K562 (cell line): ENCODE measurements around the gene GABPB2. TPM values are rescaled to one million over a fixed set of nuclear protein-coding genes. Genes with fewer than 3 reads are reported as not detected.

Experiments used
- DLX4 ChIP-seq: fragments of 250-450 bp; sonication (Bioruptor Pico); IDR thresholded peaks from 2 replicates; pipeline ENCODE4 v1.6.1; 2021; ENCODE audit warnings: mild to moderate bottlenecking
- ELF2 ChIP-seq: fragments of 250-450 bp; sonication (Bioruptor Pico); IDR thresholded peaks from 2 replicates; pipeline ENCODE4 v1.5.0; 2021; ENCODE audit warnings: mild to moderate bottlenecking
- FOXK1 ChIP-seq: sonication (generic); formaldehyde crosslinking; IDR thresholded peaks from 2 replicates; pipeline ENCODE4 v1.8.0; 2022; ENCODE audit warnings: missing genetic modification reagents, mild to moderate bottlenecking, borderline replicate concordance
- HLTF ChIP-seq: fragments of 450-650 bp; IDR thresholded peaks from 2 replicates; pipeline ENCODE4 v1.6.1; 2016
- ILK ChIP-seq: fragments of 450-650 bp; IDR thresholded peaks from 2 replicates; pipeline ENCODE4 v1.6.1; 2016; ENCODE audit warnings: missing genetic modification characterization, low read depth, mild to moderate bottlenecking, missing compliant biosample characterization, moderate library complexity, borderline replicate concordance
- LCOR ChIP-seq: sonication (generic); formaldehyde crosslinking; IDR thresholded peaks from 2 replicates; pipeline ENCODE4 v1.8.0; 2022; ENCODE audit warnings: mild to moderate bottlenecking, missing genetic modification reagents
- MYC ChIP-seq, 2 experiments: fragments of 250-450 bp in 1 of 2; sonication (Bioruptor Pico) in 1 of 2; IDR thresholded peaks; 2 replicates each; pipeline versions ENCODE4 v1.5.1 to v1.6.1; 2012 to 2021; ENCODE audit warnings: low read depth in 2 of 2, borderline replicate concordance in 1 of 2, improper control_type of control experiment in 1 of 2, low read length in 1 of 2, mild to moderate bottlenecking in 1 of 2, moderate library complexity in 1 of 2
- NR3C1 ChIP-seq: sonication (generic); formaldehyde crosslinking; IDR thresholded peaks from 2 replicates; pipeline ENCODE4 v1.8.1; 2022; ENCODE audit warnings: missing genetic modification reagents
- POLR2B ChIP-seq: fragments of 450-650 bp; IDR thresholded peaks from 2 replicates; pipeline ENCODE4 v1.6.1; 2018; ENCODE audit warnings: low read depth; ENCODE audit not compliant: partially characterized antibody
- PPARD ChIP-seq: fragments of 250-450 bp; sonication (Bioruptor Pico); IDR thresholded peaks from 2 replicates; pipeline ENCODE4 v1.8.0; 2022; ENCODE audit warnings: inconsistent platforms, mild to moderate bottlenecking, moderate library complexity
- PTTG1 ChIP-seq: fragments of 450-650 bp; IDR thresholded peaks from 2 replicates; pipeline ENCODE4 v1.6.1; 2016; ENCODE audit warnings: low read depth, mild to moderate bottlenecking, missing genetic modification characterization, missing compliant biosample characterization
- RFX1 ChIP-seq: fragments of 450-650 bp; IDR thresholded peaks from 2 replicates; pipeline ENCODE4 v1.6.1; 2016; ENCODE audit warnings: mild to moderate bottlenecking, moderate library complexity
- SAP30 ChIP-seq: fragments of 200-600 bp; sonication (generic); IDR thresholded peaks from 2 replicates; pipeline ENCODE4 v1.6.1; 2012; ENCODE audit warnings: borderline replicate concordance, low read depth, mild to moderate bottlenecking, moderate library complexity, low read length, control low read depth, inconsistent platforms; ENCODE audit not compliant: insufficient read depth, poor library complexity, severe bottlenecking
- TRIM28 ChIP-seq: fragments of 450-650 bp; IDR thresholded peaks from 2 replicates; pipeline ENCODE4 v1.6.1; 2017
- ZBED1 ChIP-seq: IDR thresholded peaks from 2 replicates; pipeline ENCODE4 v1.6.1; 2014
- polyA plus RNA-seq, 8 experiments: library from polyadenylated mRNA; depleted of rRNA in 4 of 8; stranded (reverse) in 5 of 8; unstranded in 3 of 8; fragments of >200 nt; fragmentation: Nextera tagmentation in 2 of 8; fragmentation: Illumina TruSeq in 1 of 8; extraction: Ambion mirVana in 2 of 8; extraction: Trizol in 1 of 8; gene quantifications; 2 replicates each; pipeline versions ENCODE4 v1.2.1 to v1.2.3, GENCODE V29; 2011 to 2014; ENCODE audit warnings: inconsistent platforms in 1 of 8, missing spikeins in 1 of 8
- total RNA-seq, 7 experiments: library from RNA; depleted of rRNA in 6 of 7; stranded (reverse); fragments of >200 nt in 6 of 7; fragmentation: Illumina TruSeq in 2 of 7; extraction: Trizol in 2 of 7; gene quantifications; 2 replicates each; pipeline versions ENCODE4 v1.2.1 to v1.2.3, GENCODE V29; 2011 to 2021; ENCODE audit warnings: low replicate concordance in 1 of 7
- TF ChIP-seq, protein P1 (sequence below): fragments of 450-650 bp; conservative IDR thresholded peaks from 2 replicates; pipeline ENCODE4 v1.6.1; 2016; ENCODE audit warnings: missing genetic modification characterization, low read depth, mild to moderate bottlenecking, control low read depth, missing compliant biosample characterization
- TF ChIP-seq, protein P2 (sequence below): fragments of 200-400 bp; formaldehyde crosslinking; IDR thresholded peaks from 2 replicates; pipeline ENCODE4 v1.6.1; 2017; ENCODE audit warnings: mild to moderate bottlenecking, low read depth, low read length, moderate library complexity
- TF ChIP-seq, protein P3 (sequence below): fragments of 450-650 bp; IDR thresholded peaks from 2 replicates; pipeline ENCODE4 v1.7.1; 2018; ENCODE audit warnings: mild to moderate bottlenecking, low read depth; ENCODE audit not compliant: partially characterized antibody
- TF ChIP-seq, protein P4 (sequence below): fragments of 450-650 bp; formaldehyde crosslinking; IDR thresholded peaks from 2 replicates; pipeline ENCODE4 v1.4.0; 2022; ENCODE audit warnings: mild to moderate bottlenecking, moderate library complexity

Gene GABPB2
- total and polyA plus RNA-seq, 9 of the 15 experiments (the other 6 are each of a cell fraction or from before 2014, with no cell fraction given), result 2.2 to 13.3 (median 6.1) TPM

GRCh38 chr1:151070474-151071276 is at the start of gene GABPB2 (continued):
- TF ChIP-seq, protein P1, sequence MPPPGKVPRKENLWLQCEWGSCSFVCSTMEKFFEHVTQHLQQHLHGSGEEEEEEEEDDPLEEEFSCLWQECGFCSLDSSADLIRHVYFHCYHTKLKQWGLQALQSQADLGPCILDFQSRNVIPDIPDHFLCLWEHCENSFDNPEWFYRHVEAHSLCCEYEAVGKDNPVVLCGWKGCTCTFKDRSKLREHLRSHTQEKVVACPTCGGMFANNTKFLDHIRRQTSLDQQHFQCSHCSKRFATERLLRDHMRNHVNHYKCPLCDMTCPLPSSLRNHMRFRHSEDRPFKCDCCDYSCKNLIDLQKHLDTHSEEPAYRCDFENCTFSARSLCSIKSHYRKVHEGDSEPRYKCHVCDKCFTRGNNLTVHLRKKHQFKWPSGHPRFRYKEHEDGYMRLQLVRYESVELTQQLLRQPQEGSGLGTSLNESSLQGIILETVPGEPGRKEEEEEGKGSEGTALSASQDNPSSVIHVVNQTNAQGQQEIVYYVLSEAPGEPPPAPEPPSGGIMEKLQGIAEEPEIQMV, result no peak
- TF ChIP-seq FOXK1 (CRISPR knock-in tag), result peak; percentile 69; the same call in 1 of the 2 replicates
- no peak for TF ChIP-seq PTTG1 (tag)
- TF ChIP-seq, protein P2, sequence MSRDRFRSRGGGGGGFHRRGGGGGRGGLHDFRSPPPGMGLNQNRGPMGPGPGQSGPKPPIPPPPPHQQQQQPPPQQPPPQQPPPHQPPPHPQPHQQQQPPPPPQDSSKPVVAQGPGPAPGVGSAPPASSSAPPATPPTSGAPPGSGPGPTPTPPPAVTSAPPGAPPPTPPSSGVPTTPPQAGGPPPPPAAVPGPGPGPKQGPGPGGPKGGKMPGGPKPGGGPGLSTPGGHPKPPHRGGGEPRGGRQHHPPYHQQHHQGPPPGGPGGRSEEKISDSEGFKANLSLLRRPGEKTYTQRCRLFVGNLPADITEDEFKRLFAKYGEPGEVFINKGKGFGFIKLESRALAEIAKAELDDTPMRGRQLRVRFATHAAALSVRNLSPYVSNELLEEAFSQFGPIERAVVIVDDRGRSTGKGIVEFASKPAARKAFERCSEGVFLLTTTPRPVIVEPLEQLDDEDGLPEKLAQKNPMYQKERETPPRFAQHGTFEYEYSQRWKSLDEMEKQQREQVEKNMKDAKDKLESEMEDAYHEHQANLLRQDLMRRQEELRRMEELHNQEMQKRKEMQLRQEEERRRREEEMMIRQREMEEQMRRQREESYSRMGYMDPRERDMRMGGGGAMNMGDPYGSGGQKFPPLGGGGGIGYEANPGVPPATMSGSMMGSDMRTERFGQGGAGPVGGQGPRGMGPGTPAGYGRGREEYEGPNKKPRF, result no peak
- TF ChIP-seq DLX4 (CRISPR knock-in tag), result no peak
- peak; percentile 19 for TF ChIP-seq SAP30
- TF ChIP-seq, protein P3, sequence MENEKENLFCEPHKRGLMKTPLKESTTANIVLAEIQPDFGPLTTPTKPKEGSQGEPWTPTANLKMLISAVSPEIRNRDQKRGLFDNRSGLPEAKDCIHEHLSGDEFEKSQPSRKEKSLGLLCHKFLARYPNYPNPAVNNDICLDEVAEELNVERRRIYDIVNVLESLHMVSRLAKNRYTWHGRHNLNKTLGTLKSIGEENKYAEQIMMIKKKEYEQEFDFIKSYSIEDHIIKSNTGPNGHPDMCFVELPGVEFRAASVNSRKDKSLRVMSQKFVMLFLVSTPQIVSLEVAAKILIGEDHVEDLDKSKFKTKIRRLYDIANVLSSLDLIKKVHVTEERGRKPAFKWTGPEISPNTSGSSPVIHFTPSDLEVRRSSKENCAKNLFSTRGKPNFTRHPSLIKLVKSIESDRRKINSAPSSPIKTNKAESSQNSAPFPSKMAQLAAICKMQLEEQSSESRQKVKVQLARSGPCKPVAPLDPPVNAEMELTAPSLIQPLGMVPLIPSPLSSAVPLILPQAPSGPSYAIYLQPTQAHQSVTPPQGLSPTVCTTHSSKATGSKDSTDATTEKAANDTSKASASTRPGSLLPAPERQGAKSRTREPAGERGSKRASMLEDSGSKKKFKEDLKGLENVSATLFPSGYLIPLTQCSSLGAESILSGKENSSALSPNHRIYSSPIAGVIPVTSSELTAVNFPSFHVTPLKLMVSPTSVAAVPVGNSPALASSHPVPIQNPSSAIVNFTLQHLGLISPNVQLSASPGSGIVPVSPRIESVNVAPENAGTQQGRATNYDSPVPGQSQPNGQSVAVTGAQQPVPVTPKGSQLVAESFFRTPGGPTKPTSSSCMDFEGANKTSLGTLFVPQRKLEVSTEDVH, result peak; percentile 96
- peak; percentile 91 for TF ChIP-seq MYC (IDR thresholded peaks at IDR 0.05; ENCODE audit: low read depth, low read length)
- TF ChIP-seq MYC (CRISPR knock-in tag; IDR thresholded peaks at IDR 0.05; ENCODE audit: borderline replicate concordance, low read depth), result peak; percentile 98
- TF ChIP-seq LCOR (CRISPR knock-in tag), result peak; percentile 62
- TF ChIP-seq, protein P4, sequence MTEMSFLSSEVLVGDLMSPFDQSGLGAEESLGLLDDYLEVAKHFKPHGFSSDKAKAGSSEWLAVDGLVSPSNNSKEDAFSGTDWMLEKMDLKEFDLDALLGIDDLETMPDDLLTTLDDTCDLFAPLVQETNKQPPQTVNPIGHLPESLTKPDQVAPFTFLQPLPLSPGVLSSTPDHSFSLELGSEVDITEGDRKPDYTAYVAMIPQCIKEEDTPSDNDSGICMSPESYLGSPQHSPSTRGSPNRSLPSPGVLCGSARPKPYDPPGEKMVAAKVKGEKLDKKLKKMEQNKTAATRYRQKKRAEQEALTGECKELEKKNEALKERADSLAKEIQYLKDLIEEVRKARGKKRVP (CRISPR knock-in tag), result no peak
- TF ChIP-seq HLTF, result peak; percentile 91
- TF ChIP-seq POLR2B, result peak; percentile 52
- TF ChIP-seq ILK (tag), result no peak
- TF ChIP-seq TRIM28, result peak; percentile 92
- TF ChIP-seq ZBED1, result peak; percentile 71; the same call in 1 of the 2 replicates
- TF ChIP-seq RFX1, result no peak
- no peak for TF ChIP-seq NR3C1 (CRISPR knock-in tag)
- peak; percentile 99 for TF ChIP-seq ELF2 (CRISPR knock-in tag)
- no peak for TF ChIP-seq PPARD
